Measurements from ENCODE around the gene PP2D1. TPM values are rescaled to one million over a fixed set of nuclear protein-coding genes. Genes with fewer than 3 reads are reported as not detected.

Gene PP2D1
- total and polyA plus RNA-seq, 9 of the 15 experiments (the other 6 are each of a cell fraction or from before 2014, with no cell fraction given), result 0.07 to 0.10 TPM; not detected in 7

DNA sequence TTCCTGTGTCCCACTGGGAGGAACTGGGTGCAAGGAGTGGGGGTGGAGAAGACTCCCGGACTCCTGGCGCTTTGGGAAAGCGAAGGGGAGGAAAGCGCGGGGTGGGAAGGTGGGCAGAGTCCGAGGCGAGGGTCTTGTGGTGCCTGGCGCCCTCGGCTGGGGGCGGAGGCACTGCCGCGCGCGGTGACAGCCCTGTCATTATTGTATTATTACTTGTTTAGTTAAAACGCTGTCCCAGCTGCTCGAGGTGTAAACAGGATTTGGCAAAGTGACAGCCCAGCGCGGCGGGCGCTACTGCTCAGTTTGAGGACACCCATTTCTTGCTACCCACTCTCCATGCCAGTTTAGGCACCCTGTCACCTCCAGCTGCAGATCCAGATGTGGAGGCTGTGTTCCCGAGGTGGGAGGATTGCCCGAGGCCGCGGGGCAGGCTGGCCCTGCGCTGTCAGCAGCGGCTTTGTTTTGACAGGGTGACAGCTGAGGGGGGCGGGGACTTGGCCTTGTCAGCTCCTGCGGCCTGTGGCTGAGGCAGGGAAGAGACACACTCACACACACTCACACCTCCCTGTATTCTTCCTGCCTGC, 29.2 kb upstream of the PP2D1 start (continued):
- TF ChIP-seq, protein P1, sequence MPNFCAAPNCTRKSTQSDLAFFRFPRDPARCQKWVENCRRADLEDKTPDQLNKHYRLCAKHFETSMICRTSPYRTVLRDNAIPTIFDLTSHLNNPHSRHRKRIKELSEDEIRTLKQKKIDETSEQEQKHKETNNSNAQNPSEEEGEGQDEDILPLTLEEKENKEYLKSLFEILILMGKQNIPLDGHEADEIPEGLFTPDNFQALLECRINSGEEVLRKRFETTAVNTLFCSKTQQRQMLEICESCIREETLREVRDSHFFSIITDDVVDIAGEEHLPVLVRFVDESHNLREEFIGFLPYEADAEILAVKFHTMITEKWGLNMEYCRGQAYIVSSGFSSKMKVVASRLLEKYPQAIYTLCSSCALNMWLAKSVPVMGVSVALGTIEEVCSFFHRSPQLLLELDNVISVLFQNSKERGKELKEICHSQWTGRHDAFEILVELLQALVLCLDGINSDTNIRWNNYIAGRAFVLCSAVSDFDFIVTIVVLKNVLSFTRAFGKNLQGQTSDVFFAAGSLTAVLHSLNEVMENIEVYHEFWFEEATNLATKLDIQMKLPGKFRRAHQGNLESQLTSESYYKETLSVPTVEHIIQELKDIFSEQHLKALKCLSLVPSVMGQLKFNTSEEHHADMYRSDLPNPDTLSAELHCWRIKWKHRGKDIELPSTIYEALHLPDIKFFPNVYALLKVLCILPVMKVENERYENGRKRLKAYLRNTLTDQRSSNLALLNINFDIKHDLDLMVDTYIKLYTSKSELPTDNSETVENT (CRISPR knock-in tag; IDR thresholded peaks at IDR 0.05), result no peak
- TF ChIP-seq MCM3 (IDR thresholded peaks at IDR 0.05), result no peak
- peak; percentile 69; the same call in 1 of the 2 replicates for TF ChIP-seq FOXJ2 (tag; IDR thresholded peaks at IDR 0.05)
- TF ChIP-seq RAD21 (CRISPR knock-in tag; conservative IDR thresholded peaks at IDR 0.05 in 1 of 2, IDR thresholded peaks at IDR 0.05 in 1 of 2), result peak in 1 of 2 experiments; percentile 39; a peak in 2 of 4 replicates
- TF ChIP-seq LCOR (CRISPR knock-in tag; IDR thresholded peaks at IDR 0.05), result peak; percentile 76
- no peak for TF ChIP-seq NR2C2 (CRISPR knock-in tag; IDR thresholded peaks at IDR 0.05)
- no peak; the same call in 1 of the 2 replicates for TF ChIP-seq NR2C2 (tag; IDR thresholded peaks at IDR 0.05)
- TF ChIP-seq, protein P2, sequence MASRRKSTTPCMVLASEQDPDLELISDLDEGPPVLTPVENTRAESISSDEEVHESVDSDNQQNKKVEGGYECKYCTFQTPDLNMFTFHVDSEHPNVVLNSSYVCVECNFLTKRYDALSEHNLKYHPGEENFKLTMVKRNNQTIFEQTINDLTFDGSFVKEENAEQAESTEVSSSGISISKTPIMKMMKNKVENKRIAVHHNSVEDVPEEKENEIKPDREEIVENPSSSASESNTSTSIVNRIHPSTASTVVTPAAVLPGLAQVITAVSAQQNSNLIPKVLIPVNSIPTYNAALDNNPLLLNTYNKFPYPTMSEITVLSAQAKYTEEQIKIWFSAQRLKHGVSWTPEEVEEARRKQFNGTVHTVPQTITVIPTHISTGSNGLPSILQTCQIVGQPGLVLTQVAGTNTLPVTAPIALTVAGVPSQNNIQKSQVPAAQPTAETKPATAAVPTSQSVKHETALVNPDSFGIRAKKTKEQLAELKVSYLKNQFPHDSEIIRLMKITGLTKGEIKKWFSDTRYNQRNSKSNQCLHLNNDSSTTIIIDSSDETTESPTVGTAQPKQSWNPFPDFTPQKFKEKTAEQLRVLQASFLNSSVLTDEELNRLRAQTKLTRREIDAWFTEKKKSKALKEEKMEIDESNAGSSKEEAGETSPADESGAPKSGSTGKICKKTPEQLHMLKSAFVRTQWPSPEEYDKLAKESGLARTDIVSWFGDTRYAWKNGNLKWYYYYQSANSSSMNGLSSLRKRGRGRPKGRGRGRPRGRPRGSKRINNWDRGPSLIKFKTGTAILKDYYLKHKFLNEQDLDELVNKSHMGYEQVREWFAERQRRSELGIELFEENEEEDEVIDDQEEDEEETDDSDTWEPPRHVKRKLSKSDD (conservative IDR thresholded peaks at IDR 0.05; ENCODE audit: low read length), result 0 out of 2 replicates have a peak, but pooled peaks have one; percentile 9
- peak; percentile 96 to 99 for TF ChIP-seq MNT (conservative IDR thresholded peaks at IDR 0.05)

Measured in K562 (cell line).